GM21381 (cell line): ENCODE results near the gene WFDC10A.
"Not testable (repeated sequence)": the region's sequence is repeated elsewhere in the genome, so short reads cannot be mapped to it uniquely, and the experiment has no call there.

Experiments used
- ATAC-seq: cut with Tn5 transposase; IDR thresholded peaks from one replicate; pipeline ENCODE4 v1.9.1; 2021; ENCODE audit warnings: mild to moderate bottlenecking, moderate library complexity; ENCODE audit not compliant: unreplicated experiment

Gene WFDC10A

GRCh38 chr20:45629496-45630100, at the start of gene WFDC10A:
WFDC10A (plus strand) TSS chr20:45629739; CDS start chr20:45629814, 75 bp downstream.
- ATAC-seq: no peak

- ATAC-seq: no peak
Measured at GRCh38 chr20:45581702-45582101, 47.8 kb upstream of the WFDC10A start.

- no peak for ATAC-seq
Measured at GRCh38 chr20:45583502-45583901, 46.0 kb upstream of the WFDC10A start.

GRCh38 chr20:45584294-45584693, 45.2 kb upstream of the WFDC10A start:
- ATAC-seq: not testable (repeated sequence)

- ATAC-seq: not testable (repeated sequence)
Measured at GRCh38 chr20:45585986-45586385, 43.6 kb upstream of the WFDC10A start.

GRCh38 chr20:45588800-45589199, 40.7 kb upstream of the WFDC10A start:
- no peak for ATAC-seq

GRCh38 chr20:45589725-45590124, 39.8 kb upstream of the WFDC10A start:
- ATAC-seq: no peak

- ATAC-seq: no peak
Measured at GRCh38 chr20:45592574-45593189, 36.9 kb upstream of the WFDC10A start.

GRCh38 chr20:45593498-45593897, 36.0 kb upstream of the WFDC10A start:
- no peak for ATAC-seq

GRCh38 chr20:45595235-45595634, 34.3 kb upstream of the WFDC10A start:
- no peak for ATAC-seq

GRCh38 chr20:45607810-45608209, 21.7 kb upstream of the WFDC10A start:
- ATAC-seq: no peak

GRCh38 chr20:45611054-45611453, 18.5 kb upstream of the WFDC10A start:
- ATAC-seq: no peak

- no peak for ATAC-seq
Measured at GRCh38 chr20:45612314-45612713, 17.2 kb upstream of the WFDC10A start.

GRCh38 chr20:45617591-45617990, 11.9 kb upstream of the WFDC10A start:
- no peak for ATAC-seq

GRCh38 chr20:45621593-45621992, 7.9 kb upstream of the WFDC10A start:
- no peak for ATAC-seq

- ATAC-seq: no peak
Measured at GRCh38 chr20:45626540-45626939, 3.0 kb upstream of the WFDC10A start.

GRCh38 chr20:45630371-45630770, 832 bp downstream of the WFDC10A start:
- ATAC-seq: no peak

- no peak for ATAC-seq
Measured at GRCh38 chr20:45631184-45631583, 1.6 kb downstream of the WFDC10A start, which contains the start of gene WFDC9. WFDC9 (minus strand) TSS chr20:45631284; CDS start chr20:45610181, 21,103 bp downstream.

- no peak for ATAC-seq
Measured at GRCh38 chr20:45636513-45636912, 7.0 kb downstream of the WFDC10A start.

- ATAC-seq: no peak
Measured at GRCh38 chr20:45639687-45640086, 10.1 kb downstream of the WFDC10A start.

GRCh38 chr20:45641076-45641475, 11.5 kb downstream of the WFDC10A start:
- ATAC-seq: not testable (repeated sequence)

GRCh38 chr20:45645869-45646268, 16.3 kb downstream of the WFDC10A start:
- ATAC-seq: not testable (repeated sequence)

- ATAC-seq: no peak
Measured at GRCh38 chr20:45646875-45647274, 17.3 kb downstream of the WFDC10A start.
